Measurements from ENCODE around the gene RALGAPB.

RALGAPB gene

DNA sequence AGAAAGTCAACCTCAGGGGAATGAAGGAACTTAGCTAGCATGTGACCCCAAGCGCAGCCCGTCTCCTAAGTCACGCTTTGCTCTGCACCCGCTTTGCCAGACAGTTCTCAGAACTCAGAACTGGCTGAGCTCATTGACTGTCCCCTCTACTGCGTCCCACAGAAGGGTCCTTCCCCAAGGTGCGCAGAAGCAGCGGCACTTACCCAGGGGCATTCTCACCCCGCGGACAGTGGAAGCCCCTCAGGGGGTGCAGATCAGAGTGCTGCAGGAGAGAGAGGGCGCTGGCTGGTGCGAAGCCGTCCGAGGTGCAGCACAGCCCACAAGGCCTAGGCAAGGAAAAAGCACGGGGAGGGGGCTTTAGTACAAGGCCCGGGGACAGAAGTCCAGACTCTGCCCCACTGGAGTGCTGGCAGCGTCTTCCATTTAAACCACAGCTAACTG lies 38.3 kb upstream of the RALGAPB start:
- peaks cover 0 to 3% of the 10 kb centered on the region in 2 experiments for H3K27me3 ChIP-seq (ENCODE audit: control insufficient read depth in 1 of 2, insufficient read depth in 1 of 2, low read length in 2 of 2)
- no peak overlapping the region for H2AFZ ChIP-seq (ENCODE audit: low read depth, low read length)
- H3K36me3 ChIP-seq (ENCODE audit: control insufficient read depth in 1 of 2, insufficient read depth in 2 of 2, low read depth in 1 of 2, low read length in 2 of 2), result peaks cover 42 to 44% of the 10 kb centered on the region in 2 experiments
- no peak overlapping the region for H2AK5ac ChIP-seq (ENCODE audit: low read length, severe bottlenecking)
- H4K91ac ChIP-seq (ENCODE audit: low read length), result no peak overlapping the region
- H3K4me3 ChIP-seq (ENCODE audit: insufficient read depth in 1 of 2, low read depth in 1 of 2, low read length in 2 of 2), result peak overlapping the region; percentile 75 to 90
- peaks cover 5% of the 10 kb centered on the region for H3K79me1 ChIP-seq (replicated peaks; ENCODE audit: low read length, poor library complexity, severe bottlenecking)
- peak overlapping the region; percentile 86 to 94 for H3K18ac ChIP-seq (ENCODE audit: low read depth in 1 of 2, low read length in 2 of 2)
- peak overlapping the region; percentile 75 to 85 for H3K4ac ChIP-seq (ENCODE audit: low read depth in 1 of 2, low read length in 2 of 2)
- H3K9ac ChIP-seq (ENCODE audit: low read length), result peak overlapping the region; percentile 96
- H3K27ac ChIP-seq (ENCODE audit: low read length, poor library complexity, severe bottlenecking), result peak overlapping the region; percentile 86
- DNase-seq, result peak; percentile 63
- H2BK12ac ChIP-seq (ENCODE audit: low read length in 2 of 2), result no peak overlapping the region
- no peak overlapping the region for H3K14ac ChIP-seq (ENCODE audit: low read length in 2 of 2)
- H2BK5ac ChIP-seq (ENCODE audit: low read depth, low read length, poor library complexity, severe bottlenecking), result no peak overlapping the region
- H3K9me3 ChIP-seq (ENCODE audit: control insufficient read depth, low read length), result no peaks in the 10 kb centered on the region
- WGBS, result 4% methylated on average over 16 of the region's 16 CpGs
- peak overlapping the region; percentile 23 to 82 for H3K23ac ChIP-seq (ENCODE audit: low read length in 2 of 2)
- H3K4me2 ChIP-seq (ENCODE audit: low read length, poor library complexity, severe bottlenecking), result peak overlapping the region; percentile 67
- peak overlapping the region; percentile 24 for H4K8ac ChIP-seq (ENCODE audit: low read length)
- no peak overlapping the region for H2BK120ac ChIP-seq (ENCODE audit: low read depth, low read length)
- H3K4me1 ChIP-seq (ENCODE audit: control insufficient read depth, insufficient read depth, low read depth, low read length), result peaks cover 19% of the 10 kb centered on the region
- H2BK15ac ChIP-seq (ENCODE audit: low read depth, poor library complexity, severe bottlenecking), result no peak overlapping the region

DNA sequence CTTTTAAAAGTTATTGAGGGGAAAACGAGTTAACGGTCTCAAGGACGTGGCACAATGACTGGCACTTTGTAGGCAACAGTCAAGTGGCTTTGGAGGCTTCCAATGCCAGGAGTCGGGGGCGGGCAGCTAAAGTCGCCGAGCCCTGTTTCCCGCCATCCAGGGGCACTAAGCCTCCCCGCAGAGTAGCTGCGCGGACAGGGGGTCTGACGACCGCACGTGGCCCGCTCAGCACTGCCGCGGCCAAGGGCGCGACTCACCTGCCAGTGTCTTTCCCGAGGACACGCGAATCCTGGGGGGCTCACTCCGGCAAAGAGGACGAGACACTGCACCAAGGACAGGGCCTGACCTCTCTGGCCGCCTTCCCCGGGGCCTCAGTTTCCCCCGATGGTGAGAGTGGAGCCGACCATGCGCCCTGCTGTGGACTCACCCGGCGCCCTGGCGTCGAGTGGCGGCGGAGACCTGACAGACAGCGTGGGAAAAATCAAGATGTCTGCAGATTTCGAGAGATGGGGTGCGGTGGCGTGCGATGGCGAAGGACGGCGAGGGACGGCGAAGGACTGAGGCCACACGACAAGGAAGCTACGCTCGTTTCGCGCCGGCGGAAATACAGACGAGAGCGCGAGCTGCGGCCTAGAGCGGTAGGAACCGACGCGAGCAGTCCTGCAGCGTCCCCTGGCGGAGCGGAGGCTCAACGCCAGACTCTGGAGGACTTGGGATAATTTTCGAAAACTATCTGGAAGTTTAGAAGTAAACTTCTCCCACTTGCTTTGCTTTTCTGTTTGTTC lies 37.7 kb upstream of the RALGAPB start, which contains the start of gene SNHG17:
SNHG17 (minus strand) TSS at position 559 of the 785 bp plus-strand sequence.
- Histone ChIP-seq H2BK120ac (ENCODE audit: low read depth, low read length) (peak within 1 kb of the TSS; percentile 68), H2BK5ac (ENCODE audit: low read depth, low read length, poor library complexity, severe bottlenecking) (peak within 1 kb of the TSS; percentile 35), H3K27me3 (ENCODE audit: control insufficient read depth in 1 of 2, insufficient read depth in 1 of 2, low read length in 2 of 2) (peaks cover 0 to 6% of the 10 kb centered on the region in 2 experiments), H4K8ac (ENCODE audit: low read length) (peak within 1 kb of the TSS; percentile 86), H3K4ac (ENCODE audit: low read depth in 1 of 2, low read length in 2 of 2) (peak within 1 kb of the TSS; percentile 75 to 85), H2AFZ (ENCODE audit: low read depth, low read length) (peak within 1 kb of the TSS; percentile 79), H4K91ac (ENCODE audit: low read length) (peak within 1 kb of the TSS; percentile 95), H3K27ac (ENCODE audit: low read length, poor library complexity, severe bottlenecking) (peak within 1 kb of the TSS; percentile 86), H3K14ac (ENCODE audit: low read length in 2 of 2) (peak within 1 kb of the TSS in 1 of 2 experiments; percentile 89), H2AK5ac (ENCODE audit: low read length, severe bottlenecking) (no peak within 1 kb of the TSS), H3K23ac (ENCODE audit: low read length in 2 of 2) (peak within 1 kb of the TSS; percentile 68 to 82), H3K18ac (ENCODE audit: low read depth in 1 of 2, low read length in 2 of 2) (peak within 1 kb of the TSS; percentile 86 to 94), H2BK12ac (ENCODE audit: low read length in 2 of 2) (no peak within 1 kb of the TSS), H3K36me3 (ENCODE audit: control insufficient read depth in 1 of 2, insufficient read depth in 2 of 2, low read depth in 1 of 2, low read length in 2 of 2) (peaks cover 36 to 37% of the 10 kb centered on the region in 2 experiments), H3K4me1 (ENCODE audit: control insufficient read depth, insufficient read depth, low read depth, low read length) (peaks cover 17% of the 10 kb centered on the region), H3K9ac (ENCODE audit: low read length) (peak within 1 kb of the TSS; percentile 96), H3K4me3 (ENCODE audit: insufficient read depth in 1 of 2, low read depth in 1 of 2, low read length in 2 of 2) (peak within 1 kb of the TSS; percentile 75 to 90), H3K4me2 (ENCODE audit: low read length, poor library complexity, severe bottlenecking) (peak within 1 kb of the TSS; percentile 67), H3K79me1 (replicated peaks; ENCODE audit: low read length, poor library complexity, severe bottlenecking) (no peaks in the 10 kb centered on the region), H3K9me3 (ENCODE audit: control insufficient read depth, low read length) (no peaks in the 10 kb centered on the region), H2BK15ac (ENCODE audit: low read depth, poor library complexity, severe bottlenecking) (peak within 1 kb of the TSS; percentile 12)
- peak; percentile 94 for DNase-seq
- 2% methylated on average over 65 of the region's 65 CpGs for WGBS

DNA sequence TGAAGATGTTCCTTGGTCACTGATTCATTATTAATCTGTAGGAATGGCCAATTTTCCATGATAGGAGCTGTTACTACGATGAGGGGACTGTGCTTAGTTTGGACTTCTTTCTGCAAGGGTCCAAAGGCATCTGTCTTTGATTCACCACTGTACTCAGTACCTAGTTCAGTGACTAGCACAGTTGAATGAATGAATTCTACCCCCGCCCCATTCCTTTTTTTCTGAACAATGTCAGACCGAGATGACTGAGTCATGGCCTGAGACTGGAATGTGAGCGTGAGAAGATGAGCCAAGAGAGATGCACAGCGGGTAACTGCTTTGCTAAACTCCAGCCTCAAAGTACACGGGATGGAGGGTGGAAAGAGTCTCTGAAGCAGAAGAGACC lies 37.1 kb upstream of the RALGAPB start:
- Histone ChIP-seq H2BK15ac (ENCODE audit: low read depth, poor library complexity, severe bottlenecking) (no peak overlapping the region), H4K91ac (ENCODE audit: low read length) (no peak overlapping the region), H2AK5ac (ENCODE audit: low read length, severe bottlenecking) (no peak overlapping the region), H3K9me3 (ENCODE audit: control insufficient read depth, low read length) (no peaks in the 10 kb centered on the region), H3K4me3 (ENCODE audit: insufficient read depth in 1 of 2, low read depth in 1 of 2, low read length in 2 of 2) (peak overlapping the region in 1 of 2 experiments; percentile 90), H3K4ac (ENCODE audit: low read depth in 1 of 2, low read length in 2 of 2) (no peak overlapping the region), H3K27ac (ENCODE audit: low read length, poor library complexity, severe bottlenecking) (peak overlapping the region; percentile 83), H3K4me2 (ENCODE audit: low read length, poor library complexity, severe bottlenecking) (no peak overlapping the region), H4K8ac (ENCODE audit: low read length) (no peak overlapping the region), H3K9ac (ENCODE audit: low read length) (no peak overlapping the region), H3K27me3 (ENCODE audit: control insufficient read depth in 1 of 2, insufficient read depth in 1 of 2, low read length in 2 of 2) (peaks cover 0 to 6% of the 10 kb centered on the region in 2 experiments), H3K14ac (ENCODE audit: low read length in 2 of 2) (no peak overlapping the region), H3K18ac (ENCODE audit: low read depth in 1 of 2, low read length in 2 of 2) (no peak overlapping the region), H3K4me1 (ENCODE audit: control insufficient read depth, insufficient read depth, low read depth, low read length) (peaks cover 17% of the 10 kb centered on the region), H2BK12ac (ENCODE audit: low read length in 2 of 2) (no peak overlapping the region), H3K36me3 (ENCODE audit: control insufficient read depth in 1 of 2, insufficient read depth in 2 of 2, low read depth in 1 of 2, low read length in 2 of 2) (peaks cover 34 to 35% of the 10 kb centered on the region in 2 experiments), H2AFZ (ENCODE audit: low read depth, low read length) (no peak overlapping the region), H3K23ac (ENCODE audit: low read length in 2 of 2) (no peak overlapping the region), H2BK120ac (ENCODE audit: low read depth, low read length) (no peak overlapping the region), H3K79me1 (replicated peaks; ENCODE audit: low read length, poor library complexity, severe bottlenecking) (no peaks in the 10 kb centered on the region), H2BK5ac (ENCODE audit: low read depth, low read length, poor library complexity, severe bottlenecking) (no peak overlapping the region)
- WGBS, result 65% methylated on average over 6 of the region's 6 CpGs
- peak; percentile 47 for DNase-seq

DNA sequence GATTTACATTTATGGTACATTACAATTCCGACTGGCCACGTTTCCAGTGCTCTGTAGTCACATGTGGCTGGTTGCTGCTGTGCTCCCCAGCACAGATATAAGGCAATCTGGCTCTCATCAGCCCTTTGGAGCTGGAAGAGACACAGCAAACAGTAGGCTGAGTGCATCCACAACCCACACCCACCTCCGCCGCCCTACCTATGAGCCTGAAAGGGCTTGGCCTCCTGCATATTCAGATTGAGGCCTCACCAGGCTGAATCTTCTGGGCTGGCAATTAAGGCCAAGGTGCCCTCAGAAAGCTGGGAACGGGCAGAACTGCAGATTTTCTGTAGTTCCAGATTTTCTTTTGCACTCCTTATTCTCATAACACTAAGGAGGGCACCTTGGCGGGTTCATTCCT lies 34.8 kb upstream of the RALGAPB start:
- H3K4me1 ChIP-seq (ENCODE audit: control insufficient read depth, insufficient read depth, low read depth, low read length), result peaks cover 12% of the 10 kb centered on the region
- no peak overlapping the region for H3K14ac ChIP-seq (ENCODE audit: low read length in 2 of 2)
- no peak overlapping the region for H2BK120ac ChIP-seq (ENCODE audit: low read depth, low read length)
- H3K4ac ChIP-seq (ENCODE audit: low read depth in 1 of 2, low read length in 2 of 2), result no peak overlapping the region
- no peak overlapping the region for H4K8ac ChIP-seq (ENCODE audit: low read length)
- no peak overlapping the region for H3K27ac ChIP-seq (ENCODE audit: low read length, poor library complexity, severe bottlenecking)
- H2BK15ac ChIP-seq (ENCODE audit: low read depth, poor library complexity, severe bottlenecking), result no peak overlapping the region
- H3K9ac ChIP-seq (ENCODE audit: low read length), result no peak overlapping the region
- no peak overlapping the region for H2AK5ac ChIP-seq (ENCODE audit: low read length, severe bottlenecking)
- H3K23ac ChIP-seq (ENCODE audit: low read length in 2 of 2), result no peak overlapping the region
- peaks cover 0 to 6% of the 10 kb centered on the region in 2 experiments for H3K27me3 ChIP-seq (ENCODE audit: control insufficient read depth in 1 of 2, insufficient read depth in 1 of 2, low read length in 2 of 2)
- H3K4me3 ChIP-seq (ENCODE audit: insufficient read depth in 1 of 2, low read depth in 1 of 2, low read length in 2 of 2), result no peak overlapping the region
- no peaks in the 10 kb centered on the region for H3K9me3 ChIP-seq (ENCODE audit: control insufficient read depth, low read length)
- H2BK5ac ChIP-seq (ENCODE audit: low read depth, low read length, poor library complexity, severe bottlenecking), result no peak overlapping the region
- no peaks in the 10 kb centered on the region for H3K79me1 ChIP-seq (replicated peaks; ENCODE audit: low read length, poor library complexity, severe bottlenecking)
- H2AFZ ChIP-seq (ENCODE audit: low read depth, low read length), result no peak overlapping the region
- H3K4me2 ChIP-seq (ENCODE audit: low read length, poor library complexity, severe bottlenecking), result no peak overlapping the region
- no peak overlapping the region for H2BK12ac ChIP-seq (ENCODE audit: low read length in 2 of 2)
- DNase-seq, result no peak
- peaks cover 11 to 12% of the 10 kb centered on the region in 2 experiments for H3K36me3 ChIP-seq (ENCODE audit: control insufficient read depth in 1 of 2, insufficient read depth in 2 of 2, low read depth in 1 of 2, low read length in 2 of 2)
- no peak overlapping the region for H4K91ac ChIP-seq (ENCODE audit: low read length)
- WGBS, result 91% methylated on average over 6 of the region's 6 CpGs
- H3K18ac ChIP-seq (ENCODE audit: low read depth in 1 of 2, low read length in 2 of 2), result no peak overlapping the region
